B cell (primary cell): Measurements from ENCODE around the gene KISS1R. TPM values are rescaled to one million over a fixed set of nuclear protein-coding genes. Genes with fewer than 3 reads are reported as not detected.

ENCODE experiments used
- ATAC-seq: fragments of 200-7000 bp; cut with Tn5 transposase; one replicate; pipeline ENCODE4 v1.10.0; 2021; ENCODE audit warnings: low read depth, mild to moderate bottlenecking, moderate number of reproducible peaks, moderate library complexity
- CTCF ChIA-PET: fragments of 350-600 bp; sonication (Branson Sonifier 250); formaldehyde crosslinking; loops from one replicate; lab custom pipeline; 2021; ENCODE audit warnings: antibody characterized with exemption, inconsistent platforms; lab: Charles Lee
- POLR2A ChIA-PET: fragments of 350-600 bp; sonication (Branson Sonifier 250); formaldehyde crosslinking; loops from one replicate; lab custom pipeline; 2021; ENCODE audit warnings: antibody characterized with exemption; lab: Charles Lee
- DNase-seq: peaks from one replicate; pipeline ENCODE4 v3.0.0; 2013
- H2AFZ ChIP-seq: 2 replicates; pipeline ENCODE4 v1.6.1; 2012; ENCODE audit warnings: mild to moderate bottlenecking, low read depth, low read length; ENCODE audit not compliant: insufficient read depth, poor library complexity, severe bottlenecking
- H3K27ac ChIP-seq, 2 donors: 1 replicate in 1 of 2; 2 replicates in 1 of 2; pipeline ENCODE4 v1.5.1; 2012 to 2013; ENCODE audit warnings: low read length in 2 of 2, mild to moderate bottlenecking in 2 of 2, moderate library complexity in 1 of 2
- H3K27me3 ChIP-seq, 4 experiments: fragments of 200-600 bp in 1 of 4; sonication (generic) in 1 of 4; replicated peaks in 1 of 4; 1 replicate in 2 of 4; 2 replicates in 2 of 4; pipeline versions ENCODE4 v1.6.1 to v1.7.0; 2013 to 2016; ENCODE audit warnings: low read length in 3 of 4, mild to moderate bottlenecking in 2 of 4, mixed read lengths in 1 of 4, moderate library complexity in 1 of 4; ENCODE audit not compliant: insufficient read depth in 4 of 4, control insufficient read depth in 3 of 4; ENCODE audit errors: control extremely low read depth in 1 of 4
- H3K36me3 ChIP-seq, 2 experiments: replicated peaks in 1 of 2; 1 replicate in 1 of 2; 2 replicates in 1 of 2; pipeline versions ENCODE4 v1.6.1 to v1.7.1; 2013; ENCODE audit warnings: low read length in 1 of 2; ENCODE audit not compliant: insufficient read depth in 2 of 2, control insufficient read depth in 1 of 2; ENCODE audit errors: control extremely low read depth in 1 of 2, extremely low read depth in 1 of 2
- H3K4me1 ChIP-seq, 2 donors: fragments of 200-600 bp in 1 of 2; sonication (generic) in 1 of 2; 1 replicate in 1 of 2; 2 replicates in 1 of 2; pipeline versions ENCODE4 v1.5.1 to v1.6.1; 2013 to 2017; ENCODE audit warnings: low read length in 2 of 2; ENCODE audit not compliant: control insufficient read depth in 2 of 2, insufficient read depth in 2 of 2
- H3K4me2 ChIP-seq: replicated peaks from 2 replicates; pipeline ENCODE3; 2012; ENCODE audit warnings: mild to moderate bottlenecking, low read depth, low read length; ENCODE audit not compliant: poor library complexity, severe bottlenecking
- H3K4me3 ChIP-seq, 5 experiments: fragments of 200-600 bp in 1 of 5; sonication (generic) in 1 of 5; 1 replicate in 3 of 5; 2 replicates in 2 of 5; pipeline versions ENCODE4 v1.5.1 to v1.7.0; 2011 to 2016; ENCODE audit warnings: low read length in 4 of 5, mild to moderate bottlenecking in 4 of 5, low read depth in 2 of 5, control low read depth in 1 of 5, moderate library complexity in 1 of 5; ENCODE audit not compliant: insufficient read depth in 1 of 5; ENCODE audit errors: control extremely low read depth in 1 of 5, extremely low read depth in 1 of 5
- H3K79me2 ChIP-seq: fragments of 200-600 bp; sonication (generic); one replicate; pipeline ENCODE4 v1.6.0; 2016; ENCODE audit warnings: low read length; ENCODE audit not compliant: control insufficient read depth, insufficient read depth
- H3K9ac ChIP-seq: fragments of 200-600 bp; sonication (generic); 2 replicates; pipeline ENCODE4 v1.6.1; 2017; ENCODE audit warnings: mild to moderate bottlenecking, low read length, moderate library complexity
- H3K9me3 ChIP-seq, 3 donors: one replicate each; pipeline versions ENCODE4 v1.6.1 to v1.7.1; 2013; ENCODE audit warnings: low read length in 2 of 3; ENCODE audit not compliant: control insufficient read depth in 2 of 3, insufficient read depth in 1 of 3; ENCODE audit errors: control extremely low read depth in 1 of 3
- H4K20me1 ChIP-seq: 2 replicates; pipeline ENCODE4 v1.6.0; 2012; ENCODE audit warnings: mild to moderate bottlenecking, low read length; ENCODE audit not compliant: insufficient read depth, control insufficient read depth, poor library complexity, severe bottlenecking
- H3K27ac Mint-ChIP-seq: one replicate; pipeline ENCODE4 v1.8.0; 2021; ENCODE audit warnings: mixed read lengths
- H3K27me3 Mint-ChIP-seq: one replicate; pipeline ENCODE4 v1.8.0; 2021; ENCODE audit warnings: mixed read lengths
- H3K4me1 Mint-ChIP-seq: one replicate; pipeline ENCODE4 v1.8.0; 2021; ENCODE audit warnings: mixed read lengths
- H3K4me3 Mint-ChIP-seq: one replicate; pipeline ENCODE4 v1.8.0; 2021; ENCODE audit warnings: mixed read lengths
- H3K9me3 Mint-ChIP-seq: one replicate; pipeline ENCODE4 v1.8.0; 2022; ENCODE audit warnings: mixed read lengths; ENCODE audit not compliant: insufficient read depth
- CTCF ChIP-seq: fragments of 200-600 bp; IDR thresholded peaks from one replicate; pipeline ENCODE4 v1.8.0; 2022; ENCODE audit warnings: antibody characterized with exemption, mild to moderate bottlenecking
- EZH2 ChIP-seq: IDR thresholded peaks from 2 replicates; pipeline ENCODE4 v1.6.1; 2012; ENCODE audit warnings: borderline replicate concordance, low read depth, mild to moderate bottlenecking, moderate library complexity, low read length; ENCODE audit not compliant: insufficient read depth, poor library complexity, severe bottlenecking
- WGBS: methylation state at CpG from one replicate; pipeline ENCODE4 v1.1.5; 2013; ENCODE audit warnings: missing lambda C conversion rate; ENCODE audit not compliant: insufficient coverage; 5-methylcytosine and 5-hydroxymethylcytosine counted together
- intact Hi-C: fragments of 100-400 bp; cut with micrococcal nuclease; formaldehyde crosslinking; loops from one replicate; pipeline ENCODE4 v1.10.0; 2022
- polyA plus RNA-seq: library from polyadenylated mRNA; depleted of rRNA; stranded (reverse); fragments of >200 nt; gene quantifications from 2 replicates; pipeline ENCODE4 v1.2.3, GENCODE V29; 2012
- total RNA-seq, 2 donors: library from RNA; stranded (reverse); fragments of 120-200 nt in 1 of 2; gene quantifications; 1 replicate in 1 of 2; 2 replicates in 1 of 2; pipeline versions ENCODE4 v1.2.3 to v1.2.4, GENCODE V29; 2013 to 2022

Gene KISS1R
- total and polyA plus RNA-seq, 2 donors (not counting 1 experiment from before 2014, with no cell fraction given): 0.79 to 1.3 TPM

GRCh38 chr19:937259-937694, 20.1 kb downstream of the KISS1R start:
- CTCF ChIA-PET: interaction anchor here (1.6 to 3.1 kb wide), 4 partner anchors 7 to 176 kb away, joined by 3 to 16 read pairs (median 4); partner anchors contain the start of gene WDR18
- H3K9me3 ChIP-seq: peaks cover 0 to 12% (median 3%) of the 10 kb centered on the region in 3 donors
- Mint-ChIP-seq H3K4me1 (peaks cover 48% of the 10 kb centered on the region), H3K9me3 (peaks cover 2% of the 10 kb centered on the region), H3K27ac (peak overlapping the region; percentile 91), H3K4me3 (peak overlapping the region; percentile 44), H3K27me3 (no peaks in the 10 kb centered on the region)
- no peaks in the 10 kb centered on the region for H3K27me3 ChIP-seq
- WGBS: 74% methylated on average over 6 of the region's 16 CpGs
- ATAC-seq (peak; percentile 25), DNase-seq (peak; percentile 61)
- peaks cover 2 to 3% of the 10 kb centered on the region in 2 experiments for H3K36me3 ChIP-seq
- H3K27ac ChIP-seq: peak overlapping the region in 1 of 2 donors; percentile 12
- no peak overlapping the region for H3K9ac ChIP-seq
- H2AFZ ChIP-seq: no peak overlapping the region
- peaks cover 40 to 68% of the 10 kb centered on the region in 2 donors for H3K4me1 ChIP-seq
- H4K20me1 ChIP-seq: peaks cover 41% of the 10 kb centered on the region
- no peak overlapping the region for H3K4me3 ChIP-seq
- H3K4me2 ChIP-seq: no peak overlapping the region
- TF ChIP-seq CTCF: no peak
- TF ChIP-seq EZH2: no peak
- intact Hi-C loops: loop anchor here (1.0 kb wide), 1 partner anchor 10 kb away; no protein-coding TSS in a partner anchor
- POLR2A ChIA-PET: interaction anchor here (0.6 to 0.7 kb wide), 3 partner anchors 9 to 1005 kb away, joined by 3 to 8 read pairs (median 4); no protein-coding TSS in a partner anchor
- H3K79me2 ChIP-seq: peaks cover 59% of the 10 kb centered on the region

GRCh38 chr19:938233-938923, 21.2 kb downstream of the KISS1R start:
- TF ChIP-seq CTCF (no peak), EZH2 (no peak)
- Mint-ChIP-seq H3K4me1 (peaks cover 43% of the 10 kb centered on the region), H3K27ac (peak overlapping the region; percentile 38), H3K27me3 (no peaks in the 10 kb centered on the region), H3K4me3 (peak overlapping the region; percentile 15), H3K9me3 (peaks cover 2% of the 10 kb centered on the region)
- Histone ChIP-seq H3K27me3 (no peaks in the 10 kb centered on the region), H3K79me2 (peaks cover 53% of the 10 kb centered on the region), H3K9me3 (peaks cover 0 to 12% (median 3%) of the 10 kb centered on the region in 3 donors), H3K9ac (no peak overlapping the region), H3K27ac (no peak overlapping the region), H4K20me1 (peaks cover 36% of the 10 kb centered on the region), H3K4me1 (peaks cover 29 to 57% of the 10 kb centered on the region in 2 donors), H3K4me3 (no peak overlapping the region), H3K36me3 (peaks cover 2 to 3% of the 10 kb centered on the region in 2 experiments), H2AFZ (no peak overlapping the region), H3K4me2 (peak overlapping the region; percentile 1)
- ChIA-PET POLR2A (interaction anchor here (0.5 to 0.7 kb wide), 6 partner anchors 9 to 164 kb away, joined by 3 to 8 read pairs (median 4); no protein-coding TSS in a partner anchor), CTCF (interaction anchor here (0.6 to 3.1 kb wide), 6 partner anchors 9 to 422 kb away, joined by 3 to 16 read pairs (median 4); partner anchors contain the start of gene WDR18)
- ATAC-seq: no peak
- intact Hi-C loops: no loop called here
- no peak for DNase-seq
- WGBS: 87% methylated on average over 18 of the region's 23 CpGs
